GM21723 (cell line): ENCODE data around the gene PRDM2.

Experiments
- ATAC-seq: cut with Tn5 transposase; IDR thresholded peaks from one replicate; pipeline ENCODE4 v1.9.1; 2021; ENCODE audit warnings: mild to moderate bottlenecking, moderate library complexity; ENCODE audit not compliant: unreplicated experiment

Gene PRDM2

GRCh38 chr1:13830616-13831280 lies 130.8 kb downstream of the PRDM2 start:
- no peak for ATAC-seq

- ATAC-seq = no peak
These were observed 132.1 kb downstream of the PRDM2 start for GRCh38 chr1:13832100-13832499.

- ATAC-seq = no peak
These were observed 132.5 kb downstream of the PRDM2 start for GRCh38 chr1:13832536-13832935.

GRCh38 chr1:13836136-13836535 lies 136.1 kb downstream of the PRDM2 start:
- ATAC-seq = no peak

DNA sequence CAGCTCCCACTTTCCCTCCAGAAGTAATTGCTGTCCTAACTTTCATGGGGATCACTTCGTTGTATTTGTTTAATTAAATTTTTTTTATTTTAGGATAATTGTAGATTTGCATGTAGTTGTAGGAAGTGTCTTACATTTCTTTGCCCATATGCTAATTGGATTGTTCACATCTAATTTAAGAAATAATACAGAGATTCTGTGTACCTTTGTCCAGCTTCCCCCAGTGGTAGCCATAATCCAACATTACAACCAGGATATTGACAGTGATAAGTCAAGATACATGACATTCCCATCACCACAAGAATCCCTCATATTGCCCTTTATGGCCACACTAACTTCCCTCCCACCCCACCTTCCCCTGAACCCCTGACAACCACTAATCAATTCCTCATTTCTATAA lies 136.6 kb downstream of the PRDM2 start:
- ATAC-seq = no peak

GRCh38 chr1:13838236-13838635 lies 138.2 kb downstream of the PRDM2 start:
- no peak for ATAC-seq

GRCh38 chr1:13842497-13842896 lies 142.5 kb downstream of the PRDM2 start:
- no peak for ATAC-seq

DNA sequence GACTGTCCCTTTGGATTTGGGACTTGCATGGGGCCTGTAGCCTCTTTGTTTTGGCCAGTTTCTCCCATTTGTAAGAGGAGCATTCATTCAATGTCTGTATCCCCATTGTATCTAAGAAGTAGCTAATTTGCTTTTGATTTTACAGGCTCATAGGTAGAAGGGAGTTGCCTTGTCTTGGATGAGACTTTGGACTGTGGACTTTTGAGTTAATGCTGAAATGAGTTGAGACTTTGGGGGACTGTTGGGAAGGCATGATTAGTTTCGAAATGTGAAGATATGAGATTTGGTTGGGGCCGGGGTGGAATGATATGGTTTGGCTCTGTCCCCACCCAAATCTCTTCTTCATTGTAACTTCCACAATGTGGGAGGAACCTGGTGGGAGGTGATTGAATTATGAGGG lies 151.7 kb downstream of the PRDM2 start:
- ATAC-seq = no peak

DNA sequence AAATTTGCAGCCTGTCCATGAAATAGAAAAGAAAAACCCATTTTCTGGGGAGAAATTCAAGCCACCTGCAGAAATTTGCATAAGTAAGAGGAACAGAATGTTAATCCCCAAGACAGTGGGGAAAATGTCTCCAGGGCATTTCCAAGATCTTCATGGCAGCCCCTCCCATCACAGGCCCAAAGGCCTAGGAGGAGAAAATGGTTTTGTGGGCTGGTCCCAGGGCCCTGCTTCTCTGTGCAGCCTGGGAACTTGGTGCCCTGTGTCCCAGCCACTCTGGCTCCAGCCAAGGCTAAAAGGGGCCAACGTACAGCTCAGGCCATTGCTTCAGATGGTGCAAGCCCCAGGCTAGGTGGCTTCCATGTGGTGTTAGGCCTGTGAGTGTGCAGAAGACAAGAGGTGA lies 155.6 kb downstream of the PRDM2 start:
- ATAC-seq = no peak

GRCh38 chr1:13860031-13860430 lies 160.0 kb downstream of the PRDM2 start:
- no peak for ATAC-seq

DNA sequence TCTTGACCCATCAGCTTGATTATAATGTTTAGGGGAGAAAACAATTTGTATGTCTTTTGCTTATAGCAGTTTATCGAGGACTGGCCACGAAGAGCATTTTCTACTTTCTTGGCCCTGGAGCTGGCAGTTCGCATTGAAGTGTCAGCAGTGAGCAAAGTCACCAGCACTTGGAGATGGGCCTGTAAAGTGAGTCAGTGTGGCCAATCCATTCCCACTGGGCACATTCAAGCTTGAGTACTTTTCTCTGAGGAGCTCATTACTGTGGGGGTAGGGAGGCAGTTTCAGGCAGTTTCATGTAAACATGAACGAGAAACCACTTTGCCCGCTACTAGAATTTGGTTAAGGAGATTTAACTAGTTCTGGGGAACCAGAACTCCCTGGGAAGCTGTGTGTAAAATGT lies 164.8 kb downstream of the PRDM2 start:
- ATAC-seq = no peak

- no peak for ATAC-seq
These were observed 165.9 kb downstream of the PRDM2 start for GRCh38 chr1:13865851-13866250.

GRCh38 chr1:13867603-13868002 lies 167.6 kb downstream of the PRDM2 start:
- ATAC-seq = no peak

GRCh38 chr1:13869172-13869797 lies 169.3 kb downstream of the PRDM2 start:
- no peak for ATAC-seq

GRCh38 chr1:13871413-13871812 lies 171.4 kb downstream of the PRDM2 start:
- ATAC-seq = no peak

- ATAC-seq = no peak
These were observed 171.9 kb downstream of the PRDM2 start for GRCh38 chr1:13871886-13872285.

DNA sequence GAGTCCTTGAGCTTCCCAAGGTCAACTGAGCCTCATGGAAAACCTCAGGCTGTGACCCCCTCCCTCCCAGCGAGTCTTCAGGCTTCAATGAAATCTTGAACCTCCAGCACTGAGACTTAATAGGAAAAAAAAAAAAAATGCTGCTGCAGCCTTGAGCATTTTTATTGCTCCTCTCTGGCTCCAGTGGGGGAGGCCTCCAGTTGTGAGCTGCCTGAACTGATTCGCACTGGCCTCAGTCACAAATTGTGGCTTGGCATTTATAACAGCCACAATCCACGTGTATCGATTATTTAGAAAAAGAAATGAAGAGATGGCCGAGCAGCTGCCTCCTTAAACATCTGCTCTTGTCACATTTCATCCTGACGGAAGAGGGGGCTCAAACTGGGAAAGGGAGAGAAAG lies 173.0 kb downstream of the PRDM2 start:
- no peak for ATAC-seq
